A673 (cell line): ENCODE data around the gene GNG7.

Source experiments
- EZH2 ChIP-seq: fragments of 200-600 bp; sonication (generic); IDR thresholded peaks from 2 replicates; pipeline ENCODE4 v1.6.1; 2017; ENCODE audit warnings: borderline replicate concordance, low read depth, mild to moderate bottlenecking, mixed read lengths, antibody characterized with exemption, low read length; ENCODE audit not compliant: poor library complexity, severe bottlenecking
- TF ChIP-seq, protein P1 (sequence below): fragments of 300-800, 200-600 bp; sonication (generic); conservative IDR thresholded peaks from 2 replicates; pipeline ENCODE4 v1.5.1; 2017; ENCODE audit warnings: low read depth, mild to moderate bottlenecking, antibody characterized with exemption, low read length, moderate library complexity, mixed read lengths

DNA sequence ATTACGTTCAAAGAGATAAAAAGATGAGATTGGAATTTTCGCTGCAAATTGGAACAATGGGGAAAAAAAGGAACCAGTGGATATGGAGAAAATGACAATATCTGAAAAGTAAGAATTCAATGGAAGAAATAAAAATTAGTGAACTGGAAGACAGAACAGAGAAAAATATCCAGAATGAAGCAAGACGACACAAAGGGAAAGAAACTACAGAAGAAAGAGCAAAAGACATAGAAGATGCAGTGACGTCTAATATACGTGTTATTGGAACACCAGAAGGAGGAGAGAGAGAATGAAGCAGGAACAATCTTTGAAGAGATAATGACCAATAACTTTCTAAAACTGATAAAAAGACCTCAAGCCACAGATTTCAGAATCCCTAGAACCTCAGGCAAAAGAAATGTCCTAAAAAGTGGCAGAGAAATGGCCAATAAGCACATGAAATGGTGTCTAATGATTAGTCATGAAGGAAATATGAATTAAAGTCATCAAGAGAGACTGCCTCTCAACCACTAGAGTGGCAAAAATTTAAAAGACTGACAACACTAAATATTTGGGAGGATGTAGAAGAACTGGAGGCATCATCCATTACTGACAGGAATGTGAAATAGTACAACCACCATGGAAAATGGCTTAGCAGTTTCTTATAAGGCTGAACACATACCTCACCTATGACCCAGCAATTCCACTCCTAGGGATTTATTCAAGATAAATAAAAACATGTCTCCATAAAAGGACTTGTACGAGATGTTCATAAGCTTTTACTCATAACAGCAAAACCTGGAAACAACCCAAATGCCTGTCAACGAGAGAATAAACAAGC is 170.0 kb downstream of the GNG7 start:
- TF ChIP-seq, protein P1, sequence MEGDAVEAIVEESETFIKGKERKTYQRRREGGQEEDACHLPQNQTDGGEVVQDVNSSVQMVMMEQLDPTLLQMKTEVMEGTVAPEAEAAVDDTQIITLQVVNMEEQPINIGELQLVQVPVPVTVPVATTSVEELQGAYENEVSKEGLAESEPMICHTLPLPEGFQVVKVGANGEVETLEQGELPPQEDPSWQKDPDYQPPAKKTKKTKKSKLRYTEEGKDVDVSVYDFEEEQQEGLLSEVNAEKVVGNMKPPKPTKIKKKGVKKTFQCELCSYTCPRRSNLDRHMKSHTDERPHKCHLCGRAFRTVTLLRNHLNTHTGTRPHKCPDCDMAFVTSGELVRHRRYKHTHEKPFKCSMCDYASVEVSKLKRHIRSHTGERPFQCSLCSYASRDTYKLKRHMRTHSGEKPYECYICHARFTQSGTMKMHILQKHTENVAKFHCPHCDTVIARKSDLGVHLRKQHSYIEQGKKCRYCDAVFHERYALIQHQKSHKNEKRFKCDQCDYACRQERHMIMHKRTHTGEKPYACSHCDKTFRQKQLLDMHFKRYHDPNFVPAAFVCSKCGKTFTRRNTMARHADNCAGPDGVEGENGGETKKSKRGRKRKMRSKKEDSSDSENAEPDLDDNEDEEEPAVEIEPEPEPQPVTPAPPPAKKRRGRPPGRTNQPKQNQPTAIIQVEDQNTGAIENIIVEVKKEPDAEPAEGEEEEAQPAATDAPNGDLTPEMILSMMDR = no peak
- TF ChIP-seq EZH2 = no peak
